Mesodermal cell (in vitro differentiated cells): Measurements from ENCODE around the gene SPDEF.

Experiments used
- H3K27ac ChIP-seq: 2 replicates; pipeline ENCODE4 v1.7.0; 2013; ENCODE audit warnings: mild to moderate bottlenecking, low read depth, low read length, moderate library complexity; ENCODE audit not compliant: severe bottlenecking
- H3K36me3 ChIP-seq: 2 replicates; pipeline ENCODE4 v1.7.1; 2013; ENCODE audit warnings: mild to moderate bottlenecking, low read length, moderate library complexity; ENCODE audit not compliant: control insufficient read depth, insufficient read depth
- H3K4me1 ChIP-seq: one replicate; pipeline ENCODE4 v1.7.1; 2013; ENCODE audit warnings: mild to moderate bottlenecking, low read length; ENCODE audit not compliant: insufficient read depth, control insufficient read depth, poor library complexity, severe bottlenecking
- H3K4me3 ChIP-seq: 2 replicates; pipeline ENCODE4 v1.7.0; 2013; ENCODE audit warnings: low read length, control low read depth, mild to moderate bottlenecking; ENCODE audit not compliant: insufficient read depth, poor library complexity, severe bottlenecking; ENCODE audit errors: extremely low read depth
- H3K9me3 ChIP-seq: 2 replicates; pipeline ENCODE4 v1.7.1; 2013; ENCODE audit warnings: mild to moderate bottlenecking, low read length, moderate library complexity; ENCODE audit not compliant: control insufficient read depth
- WGBS, 2 experiments: methylation state at CpG; one replicate each; pipeline ENCODE4 v1.1.5; 2013; ENCODE audit warnings: missing lambda C conversion rate in 2 of 2; ENCODE audit not compliant: insufficient coverage in 2 of 2; 5-methylcytosine and 5-hydroxymethylcytosine counted together

SPDEF gene

DNA sequence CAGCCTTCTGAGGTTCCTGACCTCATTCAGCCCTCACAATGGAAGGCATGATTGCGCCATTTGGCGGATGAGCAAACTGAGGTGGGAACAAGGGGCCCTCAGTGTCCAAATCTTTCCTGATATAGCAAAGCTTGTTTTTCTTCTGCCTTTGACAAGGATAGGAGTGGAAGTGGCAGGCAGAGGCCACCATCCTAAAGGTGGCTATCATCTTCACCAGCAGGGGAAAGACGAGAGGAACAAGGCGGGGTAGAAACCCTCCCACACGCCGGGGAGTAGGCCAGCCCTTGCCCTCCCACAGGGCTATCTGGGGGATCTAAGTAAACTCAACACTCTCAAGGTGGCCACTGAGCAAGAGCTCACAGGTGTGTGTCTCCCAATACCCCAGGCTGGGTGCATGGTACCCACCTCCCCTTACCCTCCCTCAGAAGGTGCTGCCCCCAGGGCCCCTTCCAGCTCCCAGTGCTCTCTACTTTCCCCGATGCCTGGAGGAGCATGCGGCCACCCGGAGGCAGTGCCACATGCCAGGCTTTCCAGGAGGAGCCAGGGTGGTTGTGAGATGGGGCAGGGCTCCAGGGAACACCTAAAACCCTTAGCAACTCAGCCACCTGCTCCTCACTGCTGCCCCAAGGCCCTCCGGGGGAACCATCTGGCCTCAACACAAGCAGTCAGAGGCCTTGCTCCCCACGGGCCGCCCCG, 11.2 kb downstream of the SPDEF start:
- Histone ChIP-seq H3K4me1 (peaks cover 12% of the 10 kb centered on the region), H3K27ac (no peak overlapping the region), H3K36me3 (no peaks in the 10 kb centered on the region), H3K9me3 (no peaks in the 10 kb centered on the region), H3K4me3 (no peak overlapping the region)
- 87 to 94% methylated on average over 7 to 8 of the region's 13 CpGs for WGBS, 2 experiments

DNA sequence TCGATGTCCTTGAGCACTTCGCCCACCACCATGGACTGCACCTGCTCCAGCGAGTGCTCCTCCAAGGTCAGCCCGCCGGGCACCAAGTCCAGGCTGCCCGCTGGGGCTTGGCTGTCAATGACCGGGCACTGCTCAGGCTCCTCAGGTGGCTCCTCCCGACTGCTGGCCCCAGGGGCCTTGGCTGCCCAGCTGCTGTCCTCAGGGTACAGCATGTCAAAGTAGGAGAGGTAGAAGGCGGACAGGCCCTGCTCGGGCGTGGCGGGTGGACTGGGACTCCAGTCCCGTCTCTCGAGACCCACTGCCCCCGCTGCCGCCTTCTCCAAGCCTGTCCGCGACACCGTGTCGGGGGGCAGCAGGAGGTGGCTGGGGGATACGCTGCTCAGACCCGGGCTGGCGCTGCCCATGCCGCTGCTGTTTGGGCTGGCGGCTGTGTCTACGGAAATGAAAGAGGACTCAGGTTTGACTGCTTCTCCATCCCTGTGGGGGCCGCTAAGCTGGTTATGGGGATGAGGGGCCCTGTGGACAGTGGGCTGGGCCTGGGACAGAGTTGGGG, 12.0 kb downstream of the SPDEF start:
- Histone ChIP-seq H3K4me1 (peaks cover 12% of the 10 kb centered on the region), H3K27ac (no peak overlapping the region), H3K9me3 (no peaks in the 10 kb centered on the region), H3K36me3 (no peaks in the 10 kb centered on the region), H3K4me3 (no peak overlapping the region)
- 94 to 98% methylated on average over 19 to 26 of the region's 27 CpGs for WGBS, 2 experiments

DNA sequence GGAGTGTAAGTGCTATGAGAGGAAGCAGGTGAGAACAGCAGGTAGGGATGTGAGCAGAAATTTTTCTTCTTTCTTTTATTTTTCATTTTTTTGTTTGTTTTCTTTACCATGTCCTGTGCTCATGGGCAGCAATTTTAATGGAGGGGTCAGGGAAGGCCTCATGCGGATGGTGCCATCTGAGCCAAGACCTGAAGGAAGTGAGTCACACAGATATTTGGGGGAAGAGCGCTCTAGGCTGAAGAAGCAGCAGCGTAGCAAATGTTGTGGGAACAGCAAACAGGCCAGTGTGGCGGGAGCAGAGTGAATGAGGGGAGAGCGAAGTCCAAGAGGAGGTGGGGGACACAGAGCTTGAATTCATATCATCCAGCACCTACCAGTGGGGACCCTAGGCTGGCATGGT, 12.7 kb downstream of the SPDEF start:
- Histone ChIP-seq H3K36me3 (no peaks in the 10 kb centered on the region), H3K4me3 (no peak overlapping the region), H3K27ac (no peak overlapping the region), H3K9me3 (no peaks in the 10 kb centered on the region), H3K4me1 (peaks cover 12% of the 10 kb centered on the region)
- 90 to 93% methylated on average over 5 of the region's 5 CpGs for WGBS, 2 experiments

GRCh38 chr6:34540841-34541240, 15.3 kb downstream of the SPDEF start:
- WGBS, 2 experiments = 96% methylated on average over 8 of the region's 8 CpGs
- H3K4me3 ChIP-seq = no peak overlapping the region
- no peaks in the 10 kb centered on the region for H3K36me3 ChIP-seq
- H3K4me1 ChIP-seq = peaks cover 12% of the 10 kb centered on the region
- no peaks in the 10 kb centered on the region for H3K9me3 ChIP-seq
- no peak overlapping the region for H3K27ac ChIP-seq

GRCh38 chr6:34540222-34540621, 15.9 kb downstream of the SPDEF start:
- Histone ChIP-seq H3K36me3 (no peaks in the 10 kb centered on the region), H3K27ac (no peak overlapping the region), H3K4me3 (no peak overlapping the region), H3K9me3 (no peaks in the 10 kb centered on the region), H3K4me1 (peaks cover 12% of the 10 kb centered on the region)
- no CpG with 5 or more reads among the region's 5 CpGs for WGBS, 2 experiments

DNA sequence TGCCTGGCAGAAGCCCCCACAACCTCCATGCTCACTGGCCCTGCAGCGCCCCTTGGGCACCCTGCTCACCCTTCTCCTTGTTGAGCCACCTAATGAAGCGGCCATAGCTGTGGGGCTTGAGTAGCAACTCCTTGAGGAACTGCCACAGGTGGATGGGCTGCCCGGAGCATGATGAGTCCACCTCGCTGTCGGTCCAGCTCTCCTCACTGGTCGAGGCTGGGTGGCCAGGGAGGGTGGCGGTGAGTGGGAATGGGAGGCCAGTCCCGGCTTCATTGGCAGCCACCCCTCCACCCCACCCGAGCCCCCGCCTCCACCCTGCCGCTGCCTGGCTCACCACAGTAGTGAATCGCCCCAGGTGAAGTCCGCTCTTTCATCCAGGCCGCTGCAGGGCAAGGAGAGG, 16.9 kb downstream of the SPDEF start:
- no peak overlapping the region for H3K4me3 ChIP-seq
- peaks cover 11% of the 10 kb centered on the region for H3K4me1 ChIP-seq
- 66 to 94% methylated on average over 3 to 5 of the region's 14 CpGs for WGBS, 2 experiments

DNA sequence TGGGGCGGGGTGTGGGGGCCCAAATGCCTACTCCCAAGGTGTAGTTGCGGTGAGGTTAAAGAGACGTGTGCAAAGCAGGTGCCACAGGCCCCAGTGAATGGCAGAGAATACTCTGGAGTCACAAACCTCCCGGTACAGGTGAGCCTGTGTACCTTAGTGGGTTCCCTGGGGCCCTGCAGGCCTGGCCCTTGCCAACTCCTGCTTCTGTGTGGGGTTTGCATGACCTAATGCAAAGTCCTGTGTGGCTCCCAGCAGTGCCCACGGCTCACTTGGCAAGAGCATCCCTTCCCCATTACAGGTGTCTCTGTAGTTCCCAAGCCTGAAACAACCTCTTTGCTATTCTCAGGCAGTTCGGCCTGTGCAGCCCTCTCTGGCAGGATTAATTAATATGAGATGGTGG, 17.5 kb downstream of the SPDEF start:
- WGBS, 2 experiments = 91 to 97% methylated on average over 5 of the region's 6 CpGs
- Histone ChIP-seq H3K4me1 (peaks cover 5% of the 10 kb centered on the region), H3K36me3 (no peaks in the 10 kb centered on the region), H3K9me3 (no peaks in the 10 kb centered on the region), H3K27ac (no peak overlapping the region), H3K4me3 (no peak overlapping the region)

More for the DNA sequence above, 16.9 kb downstream of the SPDEF start:
- no peak overlapping the region for H3K27ac ChIP-seq
- no peaks in the 10 kb centered on the region for H3K36me3 ChIP-seq
- H3K9me3 ChIP-seq = no peaks in the 10 kb centered on the region

GRCh38 chr6:34537922-34538550, 18.1 kb downstream of the SPDEF start:
- 87 to 95% methylated on average over 14 to 17 of the region's 19 CpGs for WGBS, 2 experiments

DNA sequence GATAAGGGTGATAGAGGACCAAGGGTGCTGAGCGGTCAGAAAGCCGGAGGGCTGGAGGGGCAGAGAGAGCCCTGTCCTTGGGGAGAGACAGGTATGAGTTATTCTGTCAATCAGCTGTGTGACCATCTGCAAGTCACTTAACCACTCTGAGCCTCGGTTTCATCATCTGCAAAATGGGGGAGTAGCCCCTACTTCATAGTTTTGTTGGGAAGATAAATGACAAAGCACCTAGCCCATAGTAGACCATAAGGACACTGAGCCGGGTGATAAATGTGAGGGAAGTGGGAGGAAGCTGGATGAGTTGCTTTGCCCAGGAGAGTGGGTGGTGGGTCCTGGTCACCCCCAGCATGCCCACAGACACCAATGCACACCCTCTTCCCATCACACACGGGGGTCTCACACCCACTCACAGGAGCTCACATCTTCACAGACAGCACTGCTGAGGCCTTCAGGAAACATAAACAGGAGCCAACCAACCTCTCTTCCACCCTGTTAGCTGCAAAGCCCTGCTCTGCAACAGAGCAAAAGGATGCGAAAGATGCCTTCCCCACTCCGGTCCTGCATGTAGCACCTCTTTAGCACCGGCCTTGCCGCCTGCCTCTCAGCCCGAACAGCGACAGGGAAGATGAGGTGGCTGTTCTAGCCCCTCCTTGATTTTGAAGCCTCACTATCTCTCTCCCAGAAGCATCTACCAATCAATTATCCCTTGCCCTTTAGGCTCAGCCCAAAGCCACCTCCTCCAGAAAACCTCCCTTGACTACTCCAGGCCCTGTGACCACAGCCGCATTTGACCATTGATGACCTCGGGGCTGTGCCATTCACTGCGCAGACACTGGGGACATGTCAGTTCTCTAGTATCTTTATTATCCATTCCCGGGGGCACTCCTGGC, 18.9 kb downstream of the SPDEF start:
- 84 to 90% methylated on average over 11 to 13 of the region's 15 CpGs for WGBS, 2 experiments
- Histone ChIP-seq H3K27ac (no peak overlapping the region), H3K4me1 (no peaks in the 10 kb centered on the region), H3K4me3 (no peak overlapping the region), H3K36me3 (no peaks in the 10 kb centered on the region), H3K9me3 (no peaks in the 10 kb centered on the region)

More at GRCh38 chr6:34537922-34538550, 18.1 kb downstream of the SPDEF start:
- Histone ChIP-seq H3K27ac (no peak overlapping the region), H3K9me3 (no peaks in the 10 kb centered on the region), H3K36me3 (no peaks in the 10 kb centered on the region), H3K4me3 (no peak overlapping the region), H3K4me1 (no peaks in the 10 kb centered on the region)

DNA sequence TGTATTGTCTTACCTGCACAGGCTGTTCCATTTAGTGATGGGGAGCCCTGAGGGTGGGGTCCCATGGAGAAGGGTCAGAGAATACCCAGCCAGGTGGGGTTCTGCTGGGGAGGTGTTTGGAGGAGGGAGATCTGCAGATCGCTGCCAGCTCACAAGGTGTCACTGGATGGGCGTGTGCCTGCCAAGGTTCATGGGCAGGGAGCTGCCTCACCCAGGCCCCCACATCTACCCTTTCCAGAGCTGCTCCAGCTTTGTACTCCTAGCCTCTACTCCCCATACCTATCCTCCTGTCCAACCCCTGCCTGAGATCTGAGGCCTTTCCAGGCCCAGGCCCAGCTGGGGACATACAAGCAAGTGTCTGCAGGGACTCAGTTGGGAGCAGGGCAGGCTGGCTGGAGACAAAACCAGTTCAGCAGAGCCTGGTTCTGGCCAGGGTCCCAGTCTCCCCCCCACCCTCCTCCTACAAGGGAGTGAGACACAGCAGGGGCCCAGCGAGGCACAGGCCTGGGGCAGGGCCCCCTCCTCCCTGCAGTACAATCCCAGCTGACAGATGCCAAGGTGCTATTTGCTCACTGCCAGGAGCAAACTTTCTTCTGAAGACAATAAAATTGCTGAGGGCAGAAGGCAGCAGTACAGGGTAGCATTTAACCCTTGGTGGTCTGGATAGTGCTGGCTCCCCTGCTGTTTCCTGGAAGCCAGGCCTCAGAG, 19.7 kb downstream of the SPDEF start:
- Histone ChIP-seq H3K4me3 (no peak overlapping the region), H3K36me3 (no peaks in the 10 kb centered on the region), H3K9me3 (no peaks in the 10 kb centered on the region), H3K4me1 (no peaks in the 10 kb centered on the region), H3K27ac (no peak overlapping the region)
- WGBS, 2 experiments = 100% methylated on average over 1 of the region's 3 CpGs; no CpG with 5 or more reads in 1 of the 2 experiments
